IPS-NIHi7 (cell line): ENCODE data around the gene FPR2.
"Not testable (repeated sequence)": the region's sequence is repeated elsewhere in the genome, so short reads cannot be mapped to it uniquely, and the experiment has no call there.

ENCODE experiments used
- DNase-seq: peaks from one replicate; pipeline ENCODE4 v3.0.0; 2012; ENCODE audit warnings: mixed read lengths; ENCODE audit errors: extremely low spot score

The FPR2 gene

DNA sequence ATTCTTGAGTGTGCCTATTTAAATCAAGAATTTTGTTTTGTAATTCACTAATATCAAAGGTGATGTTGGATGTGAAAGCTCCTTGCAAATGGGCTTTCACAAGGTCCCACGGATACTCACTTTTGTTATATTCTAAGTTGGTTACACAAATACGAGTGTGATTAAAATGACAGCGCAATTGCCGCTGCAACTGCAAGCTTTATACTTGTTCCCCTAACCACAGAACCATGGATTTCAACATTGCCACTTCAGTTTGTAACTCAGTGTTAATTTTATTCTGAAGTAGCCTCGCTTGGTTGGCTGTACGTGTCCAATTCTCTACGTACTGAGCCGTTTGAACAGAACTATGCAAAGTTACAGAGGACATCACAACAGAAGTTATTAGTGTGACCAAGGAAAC is 44.4 kb downstream of the FPR2 start:
- not testable (repeated sequence) for DNase-seq

DNA sequence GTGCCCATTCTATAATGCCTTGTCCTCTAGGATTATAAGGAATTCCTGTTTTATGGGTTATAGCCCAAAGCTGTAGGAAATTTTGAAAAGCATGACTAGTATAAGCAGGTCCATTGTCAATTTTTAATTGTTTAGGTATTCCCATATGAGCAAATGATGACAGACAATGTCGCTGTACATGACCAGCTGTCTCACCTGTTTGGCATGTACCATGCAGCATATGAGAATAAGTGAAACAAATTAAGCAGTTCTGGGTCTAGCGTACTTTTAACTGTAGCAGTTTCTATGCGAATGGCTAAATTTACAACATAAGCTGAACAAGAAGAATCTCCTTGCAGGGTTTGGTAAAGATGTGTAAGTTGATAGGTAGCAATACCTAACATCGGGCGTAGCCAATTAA is 45.6 kb downstream of the FPR2 start:
- not testable (repeated sequence) for DNase-seq

DNA sequence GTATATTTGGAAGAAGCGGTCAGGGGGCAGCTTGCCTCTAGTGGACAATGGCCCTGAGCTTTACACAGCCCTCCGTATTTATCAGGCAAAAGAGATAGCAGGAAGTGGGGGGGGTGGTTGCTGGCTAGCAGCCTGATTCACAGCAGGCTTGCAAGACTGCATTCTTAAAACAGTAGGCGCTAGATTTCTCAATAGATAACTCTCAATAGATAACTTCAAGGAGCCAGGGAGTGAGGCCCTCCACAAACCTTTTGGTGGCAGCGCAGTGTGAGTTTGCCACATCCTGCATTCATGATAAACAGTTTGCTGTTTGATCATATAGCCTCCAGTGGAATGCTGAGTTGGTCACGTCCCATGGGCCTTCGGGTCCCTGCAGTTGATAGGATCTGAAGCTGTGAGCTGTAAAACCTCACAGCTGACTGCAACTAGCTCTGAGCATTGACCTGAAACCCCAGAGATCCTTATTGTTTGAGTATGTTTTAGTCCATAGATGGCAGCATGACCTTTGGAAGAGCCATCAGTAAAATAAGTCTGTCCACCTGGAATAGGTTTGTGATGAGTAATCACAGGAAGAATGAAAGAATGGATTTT is 46.2 kb downstream of the FPR2 start:
- peak; percentile 59 for DNase-seq

DNA sequence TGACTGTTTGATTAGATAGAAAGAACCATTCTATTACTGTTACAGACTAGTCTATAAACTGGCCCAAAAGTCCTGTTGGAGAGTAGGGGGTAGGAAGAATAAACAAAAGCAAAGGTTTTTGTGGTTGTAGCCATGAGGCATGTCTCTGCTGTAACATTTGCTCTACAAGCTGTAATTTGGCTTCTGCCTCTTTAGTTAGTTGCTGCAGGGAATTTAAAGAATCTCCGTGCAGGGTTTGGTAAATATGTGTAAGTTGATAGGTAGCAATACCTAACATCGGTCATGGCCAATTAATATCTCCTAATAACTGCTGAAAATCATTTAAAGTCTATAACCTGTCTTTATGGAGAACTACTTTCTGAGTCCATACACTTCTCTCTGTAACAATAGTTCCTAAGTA is 46.9 kb downstream of the FPR2 start:
- no peak for DNase-seq

DNA sequence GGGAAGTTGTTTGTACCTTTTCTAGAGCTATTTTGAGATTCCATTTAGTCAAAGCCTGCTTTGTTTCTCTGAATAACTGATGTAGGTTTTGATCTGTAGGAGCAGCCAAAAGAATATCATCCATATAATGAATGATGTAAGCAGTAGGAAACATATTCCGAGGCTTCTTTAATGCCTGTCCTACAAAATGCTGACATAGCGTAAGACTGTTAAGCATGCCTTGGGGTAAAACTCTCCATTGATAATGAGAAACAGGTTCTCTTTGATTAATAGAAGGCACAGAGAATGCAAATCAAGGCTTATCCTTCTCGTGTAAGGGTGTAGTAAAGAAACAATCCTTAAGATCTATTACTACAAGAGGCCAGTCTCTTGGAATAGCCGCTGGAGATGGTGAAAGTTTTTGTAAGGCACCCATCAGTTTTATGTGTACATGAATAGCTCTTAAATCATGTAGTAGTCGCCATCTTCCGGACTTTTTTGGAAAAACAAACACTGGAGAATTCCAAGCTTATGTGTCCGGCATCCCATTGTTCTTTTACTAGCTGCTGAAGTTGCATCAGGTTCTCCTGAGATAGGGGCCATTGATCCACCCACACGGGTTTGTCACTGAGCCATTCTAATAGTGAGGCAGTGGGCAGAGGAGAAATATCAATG is 47.5 kb downstream of the FPR2 start:
- DNase-seq, result no peak

DNA sequence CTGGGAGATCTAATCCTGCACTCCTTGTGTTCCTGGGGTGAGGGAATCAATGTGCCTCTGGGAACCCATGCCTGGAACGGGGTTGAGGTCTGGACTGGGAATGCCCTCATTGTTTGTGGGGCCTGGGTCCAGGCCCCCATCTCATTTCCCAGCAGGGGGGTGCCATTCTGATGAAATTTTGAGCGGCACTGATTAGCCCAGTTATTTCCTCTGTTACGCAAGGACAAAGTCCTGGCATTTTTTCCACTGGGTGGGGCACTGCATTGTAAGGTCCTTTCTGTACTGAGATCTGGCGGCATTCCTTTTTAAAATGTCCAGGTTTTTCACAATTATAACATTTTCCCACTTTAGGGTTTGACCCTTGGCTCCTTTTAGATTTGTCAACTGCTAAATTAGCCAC is 48.8 kb downstream of the FPR2 start:
- DNase-seq, result no peak

DNA sequence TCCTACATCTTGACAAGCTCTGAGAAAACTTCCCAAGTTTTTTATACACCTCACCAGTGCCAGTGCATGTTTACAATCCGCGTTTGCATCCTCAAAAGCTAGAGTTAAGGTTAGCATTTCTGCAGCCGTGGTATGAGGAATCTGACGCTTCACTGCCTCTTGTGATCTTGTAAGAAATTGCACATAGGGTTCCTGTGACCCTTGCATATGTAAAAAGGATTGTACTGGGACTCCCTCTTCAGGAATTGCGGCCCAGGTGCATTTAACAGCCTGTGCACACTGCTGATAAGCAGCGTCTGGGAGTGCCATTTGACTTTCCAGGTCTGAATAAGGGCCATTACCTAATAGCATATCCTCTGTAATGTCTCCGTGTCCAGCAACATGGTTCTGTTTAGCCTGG is 49.2 kb downstream of the FPR2 start:
- no peak for DNase-seq

DNA sequence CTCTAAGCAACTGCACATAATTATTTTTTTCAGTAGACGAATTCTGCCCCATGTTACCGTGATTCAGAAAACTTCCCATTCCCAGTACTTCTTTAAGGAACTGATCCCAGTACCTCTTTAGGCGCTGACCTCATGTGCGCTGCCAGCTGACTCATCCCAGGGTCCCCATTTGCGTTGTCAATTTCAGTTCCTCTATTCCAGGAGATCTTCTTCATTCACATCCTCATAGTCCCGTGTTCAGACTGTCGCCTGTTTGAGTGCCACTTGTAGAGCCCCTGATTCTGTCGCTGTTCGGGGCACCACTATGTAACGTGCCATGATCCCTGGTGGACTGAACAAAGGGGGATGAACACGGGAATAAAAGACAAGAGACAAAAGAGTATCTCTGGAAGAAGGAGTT is 50.4 kb downstream of the FPR2 start:
- no peak for DNase-seq

DNA sequence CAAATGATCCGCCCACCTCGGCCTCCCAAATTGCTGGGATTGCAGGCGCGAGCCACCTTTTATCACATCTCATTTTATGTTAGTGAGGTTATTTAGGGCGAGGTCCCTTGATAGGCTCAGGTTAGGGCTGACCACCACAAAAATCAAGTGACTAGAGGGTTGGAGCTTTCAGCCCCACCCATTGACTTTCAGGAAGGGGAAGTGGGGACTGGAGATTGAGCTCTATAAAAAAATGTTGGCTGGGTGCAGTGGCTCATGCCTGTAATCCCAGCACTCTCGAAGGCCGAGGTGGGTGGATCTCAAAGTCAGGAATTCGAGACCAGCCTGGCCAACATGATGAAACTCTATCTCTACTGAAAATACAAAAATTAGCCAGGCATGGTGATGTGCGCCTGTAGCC is 54.1 kb downstream of the FPR2 start:
- DNase-seq, result no peak

DNA sequence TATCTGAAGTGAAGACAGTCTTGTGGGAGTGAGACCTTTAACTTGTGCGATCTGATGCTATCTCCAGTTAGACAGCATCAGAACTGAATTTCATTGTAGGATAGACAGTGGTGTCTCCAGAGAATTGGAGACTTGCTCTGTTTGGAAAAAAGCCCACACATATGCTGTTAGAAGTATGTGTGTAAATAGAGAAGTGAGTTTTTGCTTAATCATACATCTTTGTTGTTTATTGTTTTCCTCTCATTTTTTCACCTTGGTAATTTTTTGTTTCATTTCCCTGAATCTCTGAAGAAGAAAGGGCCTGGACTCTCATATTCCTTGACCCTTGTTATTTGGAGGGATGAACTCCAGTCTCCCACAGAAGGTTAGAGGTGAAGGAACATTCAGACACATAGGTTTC is 55.7 kb downstream of the FPR2 start:
- DNase-seq, result no peak

DNA sequence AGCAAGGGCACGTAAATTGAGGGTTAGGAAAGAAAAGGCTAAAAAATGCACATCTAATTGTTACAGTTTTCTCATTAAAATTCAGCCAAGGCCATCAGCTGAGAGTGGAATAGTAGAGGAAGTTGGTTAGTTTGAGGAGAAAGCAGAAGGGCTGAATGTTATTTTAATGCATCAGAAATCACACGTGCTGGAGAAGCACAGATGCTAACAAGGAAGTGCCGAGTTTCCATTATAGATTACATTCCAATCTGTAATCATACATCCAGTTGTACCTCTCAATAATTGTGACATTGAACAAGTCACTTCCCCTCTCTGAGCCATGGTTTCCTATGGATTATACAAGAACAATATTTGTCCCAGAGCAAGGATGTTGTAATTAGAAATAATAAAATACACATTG is 59.0 kb downstream of the FPR2 start:
- no peak for DNase-seq
